ENCODE results near the gene TMEM116. TPM values are rescaled to one million over a fixed set of nuclear protein-coding genes. Genes with fewer than 3 reads are reported as not detected.
"Not testable (repeated sequence)": the region's sequence is repeated elsewhere in the genome, so short reads cannot be mapped to it uniquely, and the experiment has no call there.

The TMEM116 gene
- total RNA-seq, 1 donor from 2014 or later, result 17.7 TPM

DNA sequence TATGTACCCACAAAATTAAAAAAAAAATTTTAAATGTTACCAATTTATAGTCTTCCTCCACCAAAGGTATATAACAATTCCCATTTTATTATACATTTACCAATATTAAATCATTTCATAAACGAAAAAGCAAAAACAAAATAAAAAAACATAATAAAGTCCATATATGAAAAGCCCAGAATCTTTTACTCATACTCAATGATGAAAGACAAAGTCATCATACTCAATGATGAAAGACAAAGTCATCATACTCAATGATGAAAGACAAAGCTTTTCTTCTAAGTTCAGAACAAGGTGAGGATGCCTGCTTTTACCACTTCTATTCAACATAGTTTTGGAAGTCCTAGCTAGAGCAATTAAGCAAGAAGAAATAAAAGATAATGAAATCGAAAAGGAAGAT is 28.1 kb downstream of the TMEM116 start:
- no peak for ATAC-seq
- DNase-seq (ENCODE audit: low spot score), result no peak
- intact Hi-C loops (cut with DNase I), result no loop called here

DNA sequence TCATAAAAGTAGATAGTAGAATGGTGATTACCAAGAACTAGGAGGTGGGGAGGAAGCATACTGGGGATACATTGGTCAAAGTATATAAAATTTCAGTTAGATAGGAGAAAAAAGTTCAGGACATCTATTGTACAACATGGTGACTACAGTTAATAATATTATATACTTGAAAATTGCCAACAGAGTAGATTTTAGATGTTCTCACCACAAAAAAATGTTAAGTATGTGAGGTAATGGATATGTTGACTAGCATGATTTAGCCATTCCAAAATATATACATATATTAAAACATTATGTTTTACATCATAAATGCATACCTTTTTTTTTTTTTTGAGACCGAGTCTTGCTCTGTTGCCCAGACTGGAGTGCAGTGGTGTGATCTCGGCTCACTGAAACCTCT is 31.0 kb downstream of the TMEM116 start:
- ATAC-seq (no peak), DNase-seq (ENCODE audit: low spot score) (no peak)
- intact Hi-C loops (cut with DNase I), result no loop called here

DNA sequence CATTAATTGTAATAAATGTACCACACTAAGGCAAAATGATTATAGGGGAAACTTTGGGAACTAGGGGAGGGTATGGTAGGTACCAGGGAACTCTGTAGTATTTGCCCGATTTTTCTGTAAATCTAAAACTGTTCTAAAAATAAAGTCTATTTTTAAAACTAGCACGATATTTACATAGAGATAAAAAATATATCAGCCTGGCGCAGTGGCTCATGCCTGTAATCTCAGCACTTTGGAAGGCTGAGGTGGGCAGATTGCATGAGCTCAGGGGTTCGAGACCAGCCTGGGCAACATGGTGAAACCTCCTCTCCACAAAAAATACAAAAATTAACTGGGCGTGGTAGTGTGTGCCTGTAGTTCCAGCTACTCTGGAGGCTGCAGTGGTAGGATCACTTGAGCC is 32.4 kb downstream of the TMEM116 start:
- DNase-seq (ENCODE audit: low spot score) (no peak), ATAC-seq (no peak)
- intact Hi-C loops (cut with DNase I), result no loop called here

DNA sequence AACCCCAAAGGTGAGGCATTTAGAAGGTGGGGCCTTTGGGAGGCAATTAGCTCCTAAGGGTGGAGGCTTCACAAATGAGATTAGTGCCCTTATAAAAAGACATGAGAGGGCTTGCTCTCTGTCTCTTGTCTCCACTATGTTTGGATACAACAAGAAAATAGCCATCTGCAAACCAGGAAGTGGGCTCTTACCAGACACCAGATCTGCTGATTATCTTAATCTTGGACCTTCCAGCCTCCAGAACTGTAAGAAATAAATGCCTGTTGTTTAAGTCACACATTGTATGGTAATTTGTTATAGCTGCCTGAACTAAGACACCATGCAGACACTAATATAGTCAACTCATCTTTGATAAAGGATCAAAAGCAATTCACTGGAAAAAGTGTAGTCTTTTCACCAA is 34.4 kb downstream of the TMEM116 start:
- ATAC-seq (no peak), DNase-seq (ENCODE audit: low spot score) (no peak)
- intact Hi-C loops (cut with DNase I), result no loop called here

GRCh38 chr12:111976860-111977259 is 36.1 kb downstream of the TMEM116 start:
- intact Hi-C loops (cut with DNase I), result no loop called here
- DNase-seq (ENCODE audit: low spot score) (no peak), ATAC-seq (no peak)

DNA sequence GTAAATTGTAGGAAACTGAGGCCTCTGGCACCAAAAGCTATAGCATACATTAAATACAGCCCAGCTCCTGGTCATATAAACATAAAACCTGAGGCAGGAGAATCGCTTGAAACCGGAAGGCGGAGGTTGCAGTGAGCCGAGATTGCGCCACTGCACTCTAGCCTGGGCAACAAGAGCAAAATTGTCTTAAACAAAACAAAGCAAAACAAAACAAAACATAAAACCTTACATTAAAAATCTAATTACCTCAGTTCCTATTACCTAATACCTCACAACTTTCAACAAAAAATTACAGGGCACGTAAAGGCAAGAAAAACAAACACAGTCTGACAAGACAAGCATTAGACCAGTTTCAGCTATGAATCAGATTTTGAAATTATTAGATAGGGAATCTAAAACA is 36.7 kb downstream of the TMEM116 start:
- intact Hi-C loops (cut with DNase I), result no loop called here
- no peak for ATAC-seq
- no peak for DNase-seq (ENCODE audit: low spot score)

DNA sequence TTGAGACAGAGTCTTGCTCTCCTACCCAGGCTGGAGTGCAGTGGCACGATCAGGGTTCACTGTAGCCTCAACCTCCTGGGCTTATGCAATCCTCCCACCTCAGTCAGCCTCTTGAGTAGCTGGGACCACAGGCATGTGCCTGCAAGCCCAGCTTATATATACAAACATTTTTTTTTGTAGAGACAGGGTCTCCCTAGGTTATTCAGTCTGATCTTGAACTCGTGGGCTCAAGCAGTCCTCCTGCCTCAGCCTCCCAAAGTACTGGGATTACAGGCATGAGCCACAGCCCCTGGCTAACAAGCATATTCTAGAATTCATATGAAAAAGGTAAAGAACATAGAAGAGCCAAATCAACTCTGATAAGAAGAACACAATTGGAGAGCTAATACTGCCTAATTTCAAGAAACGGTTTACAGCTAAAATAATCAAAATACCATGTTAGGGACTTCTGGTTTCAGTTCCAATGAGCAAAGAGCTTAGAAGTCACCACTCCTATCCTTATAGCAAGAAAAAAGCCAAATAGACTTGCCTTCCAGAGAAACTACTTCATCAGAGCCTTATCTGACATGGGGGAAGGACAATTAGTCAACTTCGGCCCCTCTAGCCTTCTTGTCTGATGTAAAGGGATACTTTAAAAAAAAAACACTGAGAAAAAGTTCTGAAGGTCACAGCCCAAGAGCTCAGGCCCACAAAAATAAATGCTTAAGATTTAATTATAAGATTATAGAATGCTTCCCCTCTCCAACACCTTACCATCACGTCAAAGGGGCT is 37.6 kb downstream of the TMEM116 start:
- no peak for ATAC-seq
- DNase-seq (ENCODE audit: low spot score), result no peak
- intact Hi-C loops (cut with DNase I), result no loop called here

DNA sequence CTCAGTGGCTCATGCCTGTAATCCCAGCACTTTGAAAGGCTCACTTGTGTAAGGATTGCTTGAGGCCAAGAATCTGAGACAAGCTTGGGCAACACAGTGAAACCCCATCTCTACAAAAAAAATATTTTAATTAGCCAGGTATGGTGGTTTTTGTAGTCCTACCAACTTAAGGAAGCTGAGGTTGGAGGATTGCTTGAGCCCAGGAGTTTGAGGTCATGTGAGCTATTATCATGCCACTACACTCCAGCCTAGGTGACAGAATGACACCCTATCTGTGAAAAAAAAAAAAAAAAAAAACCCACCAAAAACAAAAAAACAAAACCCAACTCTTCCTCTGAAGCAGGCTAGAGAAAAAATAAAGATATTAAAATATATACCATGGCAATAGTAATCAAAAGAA is 41.2 kb downstream of the TMEM116 start:
- intact Hi-C loops (cut with DNase I), result no loop called here
- no peak for DNase-seq (ENCODE audit: low spot score)
- no peak for ATAC-seq

- intact Hi-C loops (cut with DNase I), result no loop called here
- ATAC-seq, result no peak
- DNase-seq (ENCODE audit: low spot score), result no peak
Measured at GRCh38 chr12:111964935-111965334, 48.0 kb downstream of the TMEM116 start.

GRCh38 chr12:111959518-111959917 is 53.4 kb downstream of the TMEM116 start:
- DNase-seq (ENCODE audit: low spot score); intact Hi-C loops (cut with DNase I); ATAC-seq: not testable (repeated sequence)

DNA sequence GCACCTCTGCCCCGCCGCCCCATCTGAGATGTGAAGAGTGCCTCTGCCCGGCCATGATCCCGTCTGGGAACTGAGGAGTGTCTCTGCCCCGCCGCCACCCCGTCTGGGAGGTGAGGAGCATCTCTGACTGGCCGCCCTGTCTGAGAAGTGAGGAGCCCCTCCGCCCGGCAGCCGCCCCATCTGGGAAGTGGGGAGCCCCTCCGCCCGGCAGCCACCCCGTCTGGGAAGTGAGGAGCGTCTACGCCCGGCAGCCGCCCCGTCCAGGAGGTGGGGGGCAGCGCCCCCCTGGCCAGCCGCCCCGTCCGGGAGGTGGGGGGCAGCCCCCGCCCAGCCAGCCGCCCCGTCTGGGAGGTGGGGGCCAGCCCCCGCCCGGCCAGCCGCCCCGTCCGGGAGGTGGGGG is 55.7 kb downstream of the TMEM116 start:
- DNase-seq (ENCODE audit: low spot score); ATAC-seq; intact Hi-C loops (cut with DNase I): not testable (repeated sequence)

DNA sequence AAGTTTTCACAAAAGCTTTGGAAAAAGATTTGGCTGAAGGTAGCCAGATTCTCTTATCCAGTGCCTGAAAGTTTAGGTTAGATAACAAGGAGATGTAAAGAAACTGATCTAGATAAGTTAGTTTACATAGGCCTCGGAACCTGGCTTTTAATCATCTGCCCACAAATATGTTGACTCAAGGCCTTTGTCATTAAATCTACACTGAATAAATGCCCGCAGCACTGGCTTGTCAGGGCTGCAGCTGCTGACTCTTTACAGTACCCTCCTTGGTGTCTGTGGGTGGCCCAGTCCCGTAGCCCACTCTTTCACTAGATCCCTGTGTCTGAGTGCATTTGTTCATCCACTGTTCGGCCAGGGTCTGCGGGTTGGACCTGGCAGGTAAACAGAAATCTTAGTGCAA is 58.0 kb downstream of the TMEM116 start:
- DNase-seq (ENCODE audit: low spot score) (no peak), ATAC-seq (no peak)
- intact Hi-C loops (cut with DNase I), result no loop called here

GRCh38 chr12:111953455-111953854 is 59.5 kb downstream of the TMEM116 start:
- intact Hi-C loops (cut with DNase I), result no loop called here
- DNase-seq (ENCODE audit: low spot score) (no peak), ATAC-seq (no peak)

- intact Hi-C loops (cut with DNase I); ATAC-seq; DNase-seq (ENCODE audit: low spot score): not testable (repeated sequence)
Measured at GRCh38 chr12:111952084-111952787, 60.7 kb downstream of the TMEM116 start.

- intact Hi-C loops (cut with DNase I); DNase-seq (ENCODE audit: low spot score); ATAC-seq: not testable (repeated sequence)
Measured at GRCh38 chr12:111950961-111951676, 61.8 kb downstream of the TMEM116 start.

GRCh38 chr12:111943929-111944328 is 69.0 kb downstream of the TMEM116 start:
- intact Hi-C loops (cut with DNase I), result no loop called here
- no peak for ATAC-seq
- no peak for DNase-seq (ENCODE audit: low spot score)

- DNase-seq (ENCODE audit: low spot score), result no peak
- no peak for ATAC-seq
- intact Hi-C loops (cut with DNase I), result no loop called here
Measured at GRCh38 chr12:111942557-111942956, 70.4 kb downstream of the TMEM116 start.

DNA sequence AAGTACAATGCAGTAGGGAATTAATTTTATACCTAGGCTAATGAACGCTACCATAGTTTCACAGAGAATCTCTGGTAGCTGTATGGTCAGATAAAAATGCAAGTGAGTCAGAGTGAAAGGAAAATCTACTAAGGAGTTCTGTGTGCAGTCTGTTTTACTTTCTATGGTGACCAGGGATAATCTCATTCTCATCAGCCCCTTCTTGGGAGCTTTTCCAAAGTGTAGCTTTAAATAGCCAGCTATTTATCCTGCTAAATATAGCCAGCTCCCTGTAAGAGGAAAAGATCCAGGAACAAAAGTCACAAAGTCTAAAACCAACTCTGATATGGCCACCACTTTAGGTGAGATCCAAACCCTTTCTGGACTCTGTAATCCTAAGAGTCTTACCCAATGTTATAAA is 75.5 kb downstream of the TMEM116 start:
- no peak for ATAC-seq
- intact Hi-C loops (cut with DNase I), result no loop called here
- no peak for DNase-seq (ENCODE audit: low spot score)

- ATAC-seq, result no peak
- intact Hi-C loops (cut with DNase I), result no loop called here
- DNase-seq (ENCODE audit: low spot score), result no peak
Measured at GRCh38 chr12:111936869-111937268, 76.1 kb downstream of the TMEM116 start.

GRCh38 chr12:111932241-111932640 is 80.7 kb downstream of the TMEM116 start:
- ATAC-seq (no peak), DNase-seq (ENCODE audit: low spot score) (no peak)
- intact Hi-C loops (cut with DNase I), result no loop called here

Data from sciatic nerve (tissue), 2 donors.